ENCODE data around the gene OR10A6.

DNA sequence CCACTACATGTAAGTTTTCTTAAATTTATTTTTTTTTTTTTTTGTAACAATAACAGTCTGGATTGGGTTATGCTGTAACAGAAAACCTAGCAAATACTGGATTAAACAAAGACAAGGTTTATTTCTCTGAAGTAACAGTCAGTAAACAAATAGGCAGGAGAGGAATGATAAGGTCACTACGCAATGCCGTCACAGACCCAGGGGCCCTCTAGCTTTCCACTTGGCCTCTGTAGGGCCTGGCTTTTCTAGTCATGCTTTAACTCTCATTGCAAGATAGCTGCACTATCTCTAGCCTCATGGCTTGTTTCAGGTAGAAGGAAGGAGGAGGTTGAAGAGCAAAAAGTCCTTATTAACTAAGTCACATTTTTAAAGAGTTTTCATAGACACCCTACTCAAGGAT lies 6.5 kb downstream of the OR10A6 start:
- TF ChIP-seq, protein P1, sequence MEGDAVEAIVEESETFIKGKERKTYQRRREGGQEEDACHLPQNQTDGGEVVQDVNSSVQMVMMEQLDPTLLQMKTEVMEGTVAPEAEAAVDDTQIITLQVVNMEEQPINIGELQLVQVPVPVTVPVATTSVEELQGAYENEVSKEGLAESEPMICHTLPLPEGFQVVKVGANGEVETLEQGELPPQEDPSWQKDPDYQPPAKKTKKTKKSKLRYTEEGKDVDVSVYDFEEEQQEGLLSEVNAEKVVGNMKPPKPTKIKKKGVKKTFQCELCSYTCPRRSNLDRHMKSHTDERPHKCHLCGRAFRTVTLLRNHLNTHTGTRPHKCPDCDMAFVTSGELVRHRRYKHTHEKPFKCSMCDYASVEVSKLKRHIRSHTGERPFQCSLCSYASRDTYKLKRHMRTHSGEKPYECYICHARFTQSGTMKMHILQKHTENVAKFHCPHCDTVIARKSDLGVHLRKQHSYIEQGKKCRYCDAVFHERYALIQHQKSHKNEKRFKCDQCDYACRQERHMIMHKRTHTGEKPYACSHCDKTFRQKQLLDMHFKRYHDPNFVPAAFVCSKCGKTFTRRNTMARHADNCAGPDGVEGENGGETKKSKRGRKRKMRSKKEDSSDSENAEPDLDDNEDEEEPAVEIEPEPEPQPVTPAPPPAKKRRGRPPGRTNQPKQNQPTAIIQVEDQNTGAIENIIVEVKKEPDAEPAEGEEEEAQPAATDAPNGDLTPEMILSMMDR (IDR thresholded peaks at IDR 0.05) = no peak
- no peak for TF ChIP-seq POLR2A (IDR thresholded peaks at IDR 0.05)
- no peak for TF ChIP-seq POLR2AphosphoS5 (IDR thresholded peaks at IDR 0.05)
- no peak for TF ChIP-seq EP300 (IDR thresholded peaks at IDR 0.05; ENCODE audit: low read depth)

All from transverse colon (tissue), 4 donors.